WTC11 (cell line): ENCODE measurements around the gene DOCK1.

Source experiments
- ELF4 ChIP-seq: sonication (generic); formaldehyde crosslinking; IDR thresholded peaks from 2 replicates; pipeline ENCODE4 v1.8.1; 2022; ENCODE audit warnings: low read depth, mild to moderate bottlenecking, moderate library complexity, missing genetic modification reagents
- ESRRA ChIP-seq: sonication (generic); formaldehyde crosslinking; IDR thresholded peaks from 2 replicates; pipeline ENCODE4 v1.8.1; 2022; ENCODE audit warnings: mild to moderate bottlenecking, missing genetic modification reagents, borderline replicate concordance
- ETV6 ChIP-seq: sonication (generic); formaldehyde crosslinking; IDR thresholded peaks from 2 replicates; pipeline ENCODE4 v1.8.1; 2022; ENCODE audit warnings: mild to moderate bottlenecking, missing genetic modification reagents
- FOXJ3 ChIP-seq: sonication (generic); formaldehyde crosslinking; IDR thresholded peaks from 2 replicates; pipeline ENCODE4 v1.9.0; 2021; ENCODE audit warnings: missing genetic modification reagents, mild to moderate bottlenecking, borderline replicate concordance
- KAT7 ChIP-seq: sonication (generic); formaldehyde crosslinking; IDR thresholded peaks from 2 replicates; pipeline ENCODE4 v1.8.1; 2023; ENCODE audit warnings: missing genetic modification reagents, mild to moderate bottlenecking, borderline replicate concordance
- NFATC4 ChIP-seq: fragments of 250-450 bp; sonication (Bioruptor Pico); IDR thresholded peaks from 2 replicates; pipeline ENCODE4 v1.9.0; 2021; ENCODE audit warnings: mild to moderate bottlenecking
- RELA ChIP-seq: sonication (generic); formaldehyde crosslinking; IDR thresholded peaks from 2 replicates; pipeline ENCODE4 v1.8.1; 2022; ENCODE audit warnings: missing genetic modification reagents, mild to moderate bottlenecking, borderline replicate concordance
- SMAD3 ChIP-seq: sonication (generic); formaldehyde crosslinking; IDR thresholded peaks from 2 replicates; pipeline ENCODE4 v1.8.0; 2022; ENCODE audit warnings: missing genetic modification reagents, mild to moderate bottlenecking, borderline replicate concordance
- TP53 ChIP-seq: sonication (generic); formaldehyde crosslinking; IDR thresholded peaks from 2 replicates; pipeline ENCODE4 v1.8.1; 2023; ENCODE audit warnings: mild to moderate bottlenecking, missing genetic modification reagents
- ZNF121 ChIP-seq: sonication (generic); formaldehyde crosslinking; IDR thresholded peaks from 2 replicates; pipeline ENCODE4 v1.8.0; 2023; ENCODE audit warnings: missing genetic modification reagents
- TF ChIP-seq, protein P1 (sequence below): fragments of 200-600 bp; IDR thresholded peaks from 2 replicates; pipeline ENCODE4 v1.8.0; 2022; ENCODE audit warnings: antibody characterized with exemption
- TF ChIP-seq, protein P2 (sequence below): sonication (generic); formaldehyde crosslinking; IDR thresholded peaks from 2 replicates; pipeline ENCODE4 v1.8.1; 2023; ENCODE audit warnings: mild to moderate bottlenecking, missing genetic modification reagents, moderate library complexity

DNA sequence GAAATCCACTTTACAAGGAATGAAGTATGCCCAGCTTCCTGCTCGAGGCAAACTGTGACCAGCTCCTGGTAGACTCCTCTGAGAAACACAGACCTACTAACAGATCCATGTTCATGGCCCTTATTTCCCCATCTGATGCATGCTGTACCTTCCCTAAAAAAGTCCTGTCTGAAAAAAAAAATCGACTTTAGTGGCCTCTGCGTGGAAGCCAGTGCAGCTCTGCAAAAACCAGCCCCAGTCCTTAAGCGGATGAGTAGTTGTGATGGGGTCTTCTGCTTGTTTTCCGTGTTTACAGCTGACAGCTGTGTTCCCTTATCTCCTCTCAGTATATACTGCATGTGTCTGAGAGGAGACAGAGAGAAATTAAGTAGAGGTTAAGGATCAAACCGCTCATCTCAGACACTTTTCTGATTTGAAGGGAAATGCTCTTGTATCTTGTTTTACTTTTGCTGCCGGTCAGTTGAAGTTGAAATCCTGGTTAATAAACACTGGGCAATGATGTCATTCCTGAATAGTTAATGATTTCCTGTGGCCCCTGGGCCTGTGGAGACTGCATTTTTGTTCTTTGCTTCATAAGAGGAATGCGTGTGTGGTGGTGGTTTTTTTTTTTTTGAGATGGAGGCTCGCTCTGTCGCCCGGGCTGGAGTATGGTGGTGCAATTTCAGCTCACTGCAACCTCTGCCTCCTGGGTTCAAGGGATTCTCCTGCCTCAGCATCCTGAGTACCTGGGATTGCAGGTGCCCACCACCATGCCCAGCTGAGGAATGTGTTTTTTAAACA lies 67.6 kb downstream of the DOCK1 start:
- TF ChIP-seq KAT7 (CRISPR knock-in tag), result no peak
- TF ChIP-seq, protein P1, sequence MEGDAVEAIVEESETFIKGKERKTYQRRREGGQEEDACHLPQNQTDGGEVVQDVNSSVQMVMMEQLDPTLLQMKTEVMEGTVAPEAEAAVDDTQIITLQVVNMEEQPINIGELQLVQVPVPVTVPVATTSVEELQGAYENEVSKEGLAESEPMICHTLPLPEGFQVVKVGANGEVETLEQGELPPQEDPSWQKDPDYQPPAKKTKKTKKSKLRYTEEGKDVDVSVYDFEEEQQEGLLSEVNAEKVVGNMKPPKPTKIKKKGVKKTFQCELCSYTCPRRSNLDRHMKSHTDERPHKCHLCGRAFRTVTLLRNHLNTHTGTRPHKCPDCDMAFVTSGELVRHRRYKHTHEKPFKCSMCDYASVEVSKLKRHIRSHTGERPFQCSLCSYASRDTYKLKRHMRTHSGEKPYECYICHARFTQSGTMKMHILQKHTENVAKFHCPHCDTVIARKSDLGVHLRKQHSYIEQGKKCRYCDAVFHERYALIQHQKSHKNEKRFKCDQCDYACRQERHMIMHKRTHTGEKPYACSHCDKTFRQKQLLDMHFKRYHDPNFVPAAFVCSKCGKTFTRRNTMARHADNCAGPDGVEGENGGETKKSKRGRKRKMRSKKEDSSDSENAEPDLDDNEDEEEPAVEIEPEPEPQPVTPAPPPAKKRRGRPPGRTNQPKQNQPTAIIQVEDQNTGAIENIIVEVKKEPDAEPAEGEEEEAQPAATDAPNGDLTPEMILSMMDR, result no peak
- no peak for TF ChIP-seq FOXJ3
- no peak for TF ChIP-seq ESRRA (CRISPR knock-in tag)
- no peak for TF ChIP-seq ETV6 (CRISPR knock-in tag)
- no peak for TF ChIP-seq NFATC4 (CRISPR knock-in tag)
- no peak for TF ChIP-seq RELA (CRISPR knock-in tag)
- no peak for TF ChIP-seq ELF4 (CRISPR knock-in tag)
- TF ChIP-seq ZNF121, result no peak
- TF ChIP-seq, protein P2, sequence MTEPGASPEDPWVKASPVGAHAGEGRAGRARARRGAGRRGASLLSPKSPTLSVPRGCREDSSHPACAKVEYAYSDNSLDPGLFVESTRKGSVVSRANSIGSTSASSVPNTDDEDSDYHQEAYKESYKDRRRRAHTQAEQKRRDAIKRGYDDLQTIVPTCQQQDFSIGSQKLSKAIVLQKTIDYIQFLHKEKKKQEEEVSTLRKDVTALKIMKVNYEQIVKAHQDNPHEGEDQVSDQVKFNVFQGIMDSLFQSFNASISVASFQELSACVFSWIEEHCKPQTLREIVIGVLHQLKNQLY, result no peak
- no peak for TF ChIP-seq SMAD3
- no peak for TF ChIP-seq TP53 (CRISPR knock-in tag)
